Spleen (tissue), 7 donors: ENCODE measurements around the gene TBR1.

Source experiments
- POLR2A ChIP-seq, 3 donors: fragments of 450-650 bp; IDR thresholded peaks; one replicate each; pipeline ENCODE4 v1.5.1; 2017; ENCODE audit warnings: antibody characterized with exemption in 3 of 3, mild to moderate bottlenecking in 1 of 3
- POLR2AphosphoS5 ChIP-seq, 3 donors: sonication (generic); formaldehyde crosslinking; IDR thresholded peaks; one replicate each; pipeline ENCODE4 v1.5.1; 2017; ENCODE audit warnings: antibody characterized with exemption in 3 of 3
- TF ChIP-seq, protein P1 (sequence below), 11 experiments: fragments of 200-600 bp in 7 of 11; fragments of 450-650 bp in 4 of 11; sonication (generic) in 4 of 11; IDR thresholded peaks in 8 of 11; conservative IDR thresholded peaks in 3 of 11; 1 replicate in 7 of 11; 2 replicates in 4 of 11; pipeline versions ENCODE4 v1.4.0 to v1.8.0; 2016 to 2021; ENCODE audit warnings: antibody characterized with exemption in 11 of 11, inconsistent platforms in 4 of 11, mild to moderate bottlenecking in 1 of 11
- donor health status: DM: no; HTN: no; CAD: no; lungs with moderate emphysema.
- donor health status: DM: no; HTN: no; CAD: no.
- donor health status: DM: no; HTN: no; CAD: no.

DNA sequence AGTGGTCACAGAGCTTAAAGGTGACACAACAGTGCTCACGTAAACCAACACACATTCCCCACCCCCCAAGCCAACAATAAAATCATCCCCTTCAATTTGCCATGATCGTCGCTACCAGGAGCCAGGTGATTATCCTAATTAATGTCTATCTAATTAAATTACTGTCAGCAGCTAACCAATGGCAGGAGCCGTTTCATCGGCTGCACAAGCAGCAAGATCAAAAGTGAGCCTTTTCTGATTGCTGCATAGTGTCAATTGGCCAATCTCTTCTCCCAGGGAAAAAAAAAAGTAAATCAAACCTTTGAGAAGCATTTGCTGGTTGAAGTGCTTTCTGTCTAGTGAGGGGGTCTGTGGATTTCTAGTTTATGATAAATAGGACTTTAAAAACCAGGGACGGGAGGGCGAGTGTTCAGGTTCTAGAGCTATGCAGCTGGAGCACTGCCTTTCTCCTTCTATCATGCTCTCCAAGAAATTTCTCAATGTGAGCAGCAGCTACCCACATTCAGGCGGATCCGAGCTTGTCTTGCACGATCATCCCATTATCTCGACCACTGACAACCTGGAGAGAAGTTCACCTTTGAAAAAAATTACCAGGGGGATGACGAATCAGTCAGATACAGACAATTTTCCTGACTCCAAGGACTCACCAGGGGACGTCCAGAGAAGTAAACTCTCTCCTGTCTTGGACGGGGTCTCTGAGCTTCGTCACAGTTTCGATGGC is at the start of gene TBR1:
- TF ChIP-seq, protein P1, sequence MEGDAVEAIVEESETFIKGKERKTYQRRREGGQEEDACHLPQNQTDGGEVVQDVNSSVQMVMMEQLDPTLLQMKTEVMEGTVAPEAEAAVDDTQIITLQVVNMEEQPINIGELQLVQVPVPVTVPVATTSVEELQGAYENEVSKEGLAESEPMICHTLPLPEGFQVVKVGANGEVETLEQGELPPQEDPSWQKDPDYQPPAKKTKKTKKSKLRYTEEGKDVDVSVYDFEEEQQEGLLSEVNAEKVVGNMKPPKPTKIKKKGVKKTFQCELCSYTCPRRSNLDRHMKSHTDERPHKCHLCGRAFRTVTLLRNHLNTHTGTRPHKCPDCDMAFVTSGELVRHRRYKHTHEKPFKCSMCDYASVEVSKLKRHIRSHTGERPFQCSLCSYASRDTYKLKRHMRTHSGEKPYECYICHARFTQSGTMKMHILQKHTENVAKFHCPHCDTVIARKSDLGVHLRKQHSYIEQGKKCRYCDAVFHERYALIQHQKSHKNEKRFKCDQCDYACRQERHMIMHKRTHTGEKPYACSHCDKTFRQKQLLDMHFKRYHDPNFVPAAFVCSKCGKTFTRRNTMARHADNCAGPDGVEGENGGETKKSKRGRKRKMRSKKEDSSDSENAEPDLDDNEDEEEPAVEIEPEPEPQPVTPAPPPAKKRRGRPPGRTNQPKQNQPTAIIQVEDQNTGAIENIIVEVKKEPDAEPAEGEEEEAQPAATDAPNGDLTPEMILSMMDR (IDR thresholded peaks at IDR 0.05 in 8 of 11, conservative IDR thresholded peaks at IDR 0.05 in 3 of 11): no peak
- TF ChIP-seq POLR2AphosphoS5 (IDR thresholded peaks at IDR 0.05) (no peak), POLR2A (IDR thresholded peaks at IDR 0.05) (no peak)
